GM12874 (cell line): ENCODE results near the gene COL8A1.

Experiments used
- TF ChIP-seq, protein P1 (sequence below): IDR thresholded peaks from 2 replicates; pipeline ENCODE4 v1.5.1; 2011; ENCODE audit warnings: low read depth, mild to moderate bottlenecking, control low read depth, low read length, moderate library complexity; ENCODE audit not compliant: insufficient read depth

COL8A1 gene

DNA sequence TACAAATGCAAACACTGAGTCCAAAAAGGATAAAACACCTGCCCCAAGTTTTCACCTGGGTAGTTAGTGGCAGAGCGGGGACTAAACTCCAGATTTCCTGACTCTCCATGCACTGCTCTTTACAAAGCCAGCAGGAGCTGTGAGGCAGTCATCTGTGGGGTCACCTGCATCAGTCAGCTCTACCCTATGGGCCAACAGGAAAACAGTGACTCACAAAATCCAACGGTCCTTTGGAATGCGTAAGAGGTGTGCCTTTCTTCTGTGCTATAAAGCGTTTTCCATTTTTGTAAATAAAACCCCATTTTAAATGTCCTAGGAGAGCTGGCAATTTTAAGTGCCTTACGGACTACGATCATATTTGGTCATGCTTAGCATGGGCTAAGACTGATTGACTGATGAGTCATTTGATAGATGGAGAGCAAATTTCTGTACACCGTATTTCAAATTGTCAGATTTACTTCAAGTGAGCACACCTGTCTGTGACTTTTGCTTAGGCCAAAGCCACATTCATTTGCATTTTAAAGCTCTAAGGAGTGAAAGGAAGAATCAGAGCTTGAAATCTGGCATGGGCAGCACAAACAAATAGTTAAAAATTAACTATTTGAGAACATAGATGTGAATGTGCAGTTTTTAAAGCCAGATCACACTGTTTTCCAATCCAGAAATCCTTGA, 4.4 kb upstream of the COL8A1 start:
- TF ChIP-seq, protein P1, sequence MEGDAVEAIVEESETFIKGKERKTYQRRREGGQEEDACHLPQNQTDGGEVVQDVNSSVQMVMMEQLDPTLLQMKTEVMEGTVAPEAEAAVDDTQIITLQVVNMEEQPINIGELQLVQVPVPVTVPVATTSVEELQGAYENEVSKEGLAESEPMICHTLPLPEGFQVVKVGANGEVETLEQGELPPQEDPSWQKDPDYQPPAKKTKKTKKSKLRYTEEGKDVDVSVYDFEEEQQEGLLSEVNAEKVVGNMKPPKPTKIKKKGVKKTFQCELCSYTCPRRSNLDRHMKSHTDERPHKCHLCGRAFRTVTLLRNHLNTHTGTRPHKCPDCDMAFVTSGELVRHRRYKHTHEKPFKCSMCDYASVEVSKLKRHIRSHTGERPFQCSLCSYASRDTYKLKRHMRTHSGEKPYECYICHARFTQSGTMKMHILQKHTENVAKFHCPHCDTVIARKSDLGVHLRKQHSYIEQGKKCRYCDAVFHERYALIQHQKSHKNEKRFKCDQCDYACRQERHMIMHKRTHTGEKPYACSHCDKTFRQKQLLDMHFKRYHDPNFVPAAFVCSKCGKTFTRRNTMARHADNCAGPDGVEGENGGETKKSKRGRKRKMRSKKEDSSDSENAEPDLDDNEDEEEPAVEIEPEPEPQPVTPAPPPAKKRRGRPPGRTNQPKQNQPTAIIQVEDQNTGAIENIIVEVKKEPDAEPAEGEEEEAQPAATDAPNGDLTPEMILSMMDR, result no peak

DNA sequence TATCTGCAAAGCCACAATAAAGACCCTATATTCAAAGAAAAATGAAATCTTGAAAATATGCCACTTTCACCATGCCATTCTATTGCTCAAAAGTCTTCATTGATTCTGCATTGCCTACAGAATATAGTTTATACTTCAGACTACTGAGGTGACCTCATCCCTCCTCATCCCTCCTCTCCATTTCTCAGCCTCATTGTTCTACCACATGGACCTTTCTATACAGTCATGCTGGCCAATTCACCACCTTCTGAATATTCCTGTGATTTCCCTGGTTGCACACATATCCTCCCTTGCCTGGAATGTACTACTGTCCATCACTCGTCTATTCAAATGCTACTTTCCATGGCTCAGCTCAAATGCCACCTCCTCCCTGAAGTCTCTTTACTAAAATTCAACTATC, 3.5 kb upstream of the COL8A1 start:
- TF ChIP-seq, protein P1, result no peak

GRCh38 chr3:99635348-99635747, 3.0 kb upstream of the COL8A1 start:
- TF ChIP-seq, protein P1, result no peak

- TF ChIP-seq, protein P1, result no peak
Observed at GRCh38 chr3:99637016-99637367, 1.4 kb upstream of the COL8A1 start.

- TF ChIP-seq, protein P1, result no peak
Observed at GRCh38 chr3:99637368-99638111, 854 bp upstream of the COL8A1 start.

- TF ChIP-seq, protein P1, result no peak
Observed at GRCh38 chr3:99639579-99639978, 1.2 kb downstream of the COL8A1 start.

GRCh38 chr3:99640214-99640851, 1.9 kb downstream of the COL8A1 start:
- TF ChIP-seq, protein P1, result no peak
